ENCODE measurements around the gene GULP1. TPM values are rescaled to one million over a fixed set of nuclear protein-coding genes. Genes with fewer than 3 reads are reported as not detected.

GULP1 gene
- total RNA-seq, 2 donors from 2014 or later = 7.5 to 10.5 TPM

GRCh38 chr2:188512456-188512855, 220.8 kb downstream of the GULP1 start:
- Histone ChIP-seq H3K27me3 (no peaks in the 10 kb centered on the region), H3K4me1 (no peaks in the 10 kb centered on the region), H3K36me3 (no peaks in the 10 kb centered on the region), H3K27ac (no peak overlapping the region), H3K4me3 (no peak overlapping the region), H3K9me3 (no peaks in the 10 kb centered on the region)
- no peak for DNase-seq (ENCODE audit: low spot score)
- TF ChIP-seq CTCF (IDR thresholded peaks at IDR 0.05) = peak in 1 of 2 donors; percentile 57

- no peak overlapping the region for H3K4me3 ChIP-seq
- no peaks in the 10 kb centered on the region for H3K36me3 ChIP-seq
- DNase-seq (ENCODE audit: low spot score) = no peak
- no peaks in the 10 kb centered on the region for H3K9me3 ChIP-seq
- H3K27me3 ChIP-seq = no peaks in the 10 kb centered on the region
- no peak for TF ChIP-seq CTCF (IDR thresholded peaks at IDR 0.05)
- no peak overlapping the region for H3K27ac ChIP-seq
- H3K4me1 ChIP-seq = no peaks in the 10 kb centered on the region
Measured at GRCh38 chr2:188515918-188516317, 224.2 kb downstream of the GULP1 start.

GRCh38 chr2:188517549-188518215, 226.0 kb downstream of the GULP1 start:
- TF ChIP-seq CTCF (IDR thresholded peaks at IDR 0.05) = no peak
- Histone ChIP-seq H3K9me3 (no peaks in the 10 kb centered on the region), H3K4me1 (no peaks in the 10 kb centered on the region), H3K27me3 (no peaks in the 10 kb centered on the region), H3K36me3 (no peaks in the 10 kb centered on the region), H3K4me3 (no peak overlapping the region), H3K27ac (no peak overlapping the region)
- DNase-seq (ENCODE audit: low spot score) = no peak

GRCh38 chr2:188518381-188518780, 226.7 kb downstream of the GULP1 start:
- no peak for DNase-seq (ENCODE audit: low spot score)
- no peak for TF ChIP-seq CTCF (IDR thresholded peaks at IDR 0.05)
- H3K4me1 ChIP-seq = no peaks in the 10 kb centered on the region
- H3K9me3 ChIP-seq = no peaks in the 10 kb centered on the region
- no peaks in the 10 kb centered on the region for H3K36me3 ChIP-seq
- H3K4me3 ChIP-seq = no peak overlapping the region
- no peak overlapping the region for H3K27ac ChIP-seq
- H3K27me3 ChIP-seq = no peaks in the 10 kb centered on the region

- DNase-seq (ENCODE audit: low spot score) = no peak
- H3K27ac ChIP-seq = no peak overlapping the region
- no peaks in the 10 kb centered on the region for H3K4me1 ChIP-seq
- H3K36me3 ChIP-seq = no peaks in the 10 kb centered on the region
- no peak for TF ChIP-seq CTCF (IDR thresholded peaks at IDR 0.05)
- no peak overlapping the region for H3K4me3 ChIP-seq
- H3K27me3 ChIP-seq = no peaks in the 10 kb centered on the region
- no peaks in the 10 kb centered on the region for H3K9me3 ChIP-seq
Measured at GRCh38 chr2:188519136-188519535, 227.5 kb downstream of the GULP1 start.

GRCh38 chr2:188522517-188522916, 230.8 kb downstream of the GULP1 start:
- no peak overlapping the region for H3K27ac ChIP-seq
- H3K9me3 ChIP-seq = no peaks in the 10 kb centered on the region
- no peaks in the 10 kb centered on the region for H3K36me3 ChIP-seq
- no peak for DNase-seq (ENCODE audit: low spot score)
- no peak for TF ChIP-seq CTCF (IDR thresholded peaks at IDR 0.05)
- H3K4me3 ChIP-seq = no peak overlapping the region
- H3K27me3 ChIP-seq = no peaks in the 10 kb centered on the region
- no peaks in the 10 kb centered on the region for H3K4me1 ChIP-seq
